Suppressor macrophage treated with lipopolysaccharide for 1 hour (primary cell): ENCODE data around the gene COQ8B.
A peak's percentile ranks its signal among the peaks of the same experiment; 100 is the strongest.
"Not testable (repeated sequence)": the region's sequence is repeated elsewhere in the genome, so short reads cannot be mapped to it uniquely, and the experiment has no call there.

ENCODE experiments used
- DNase-seq, 3 donors: peaks; one replicate each; pipeline ENCODE4 v3.0.0-alpha.2; 2020 to 2022

The COQ8B gene

DNA sequence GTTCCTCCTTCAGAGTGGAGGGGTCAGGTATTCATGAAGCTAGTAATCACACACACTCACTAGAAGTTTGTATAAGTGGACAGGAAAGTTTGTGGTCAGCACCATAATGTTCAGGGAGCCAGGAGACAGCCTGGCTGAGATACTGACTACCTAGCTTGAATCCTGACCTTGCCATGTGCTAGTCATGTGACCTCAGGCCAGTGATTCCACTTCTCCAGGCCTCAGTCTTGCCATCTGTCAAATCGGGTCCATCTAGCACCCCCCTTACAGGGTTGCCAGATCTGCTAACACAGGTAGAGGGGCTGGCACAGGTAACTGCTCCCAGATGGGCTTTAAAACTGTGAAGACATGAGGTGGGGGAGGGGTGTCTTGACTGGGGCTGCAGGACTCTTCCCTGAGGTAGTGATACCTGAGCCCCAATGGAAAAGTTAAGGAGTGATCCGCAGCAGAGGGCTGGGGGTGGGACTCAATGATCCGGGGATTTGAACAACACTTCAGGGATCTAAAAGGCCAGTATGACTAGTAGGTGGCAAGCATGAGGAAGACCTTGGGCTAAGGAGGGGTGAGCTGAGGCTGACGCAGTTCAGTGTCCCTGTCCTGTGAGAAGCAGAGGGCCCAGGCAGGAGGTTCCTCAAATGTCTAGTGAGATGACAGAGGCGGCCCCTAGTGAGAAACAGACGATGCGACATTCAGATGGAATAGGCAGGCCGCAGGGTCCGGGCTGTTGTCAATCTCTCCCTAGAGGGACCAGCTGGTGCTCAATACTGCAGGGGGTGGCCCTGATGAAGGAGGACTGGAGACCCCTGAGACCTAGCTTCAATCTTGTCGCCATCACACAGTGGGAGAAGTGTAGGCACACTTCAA, 25.1 kb upstream of the COQ8B start:
- DNase-seq: peak in 2 of 3 donors; percentile 51 to 57

DNA sequence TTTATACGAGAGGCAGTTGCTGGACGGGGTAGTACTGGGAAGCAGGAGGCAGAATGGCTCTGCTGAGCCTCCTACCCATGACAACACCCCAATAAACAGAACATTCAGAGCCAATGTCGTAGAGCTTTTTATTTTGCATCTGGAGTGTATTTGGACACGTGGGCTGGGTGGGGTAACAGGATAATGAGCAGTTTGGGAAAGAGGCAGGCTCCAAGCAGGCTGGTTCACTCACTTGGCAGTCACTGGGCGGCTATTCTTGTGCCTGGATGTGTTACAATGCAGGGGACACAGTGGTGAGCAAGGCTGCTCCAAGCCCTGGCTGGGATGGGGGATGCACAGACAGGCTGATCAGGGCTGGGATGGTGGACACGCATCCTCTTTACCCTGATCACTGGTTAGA, 24.1 kb upstream of the COQ8B start:
- DNase-seq: no peak

DNA sequence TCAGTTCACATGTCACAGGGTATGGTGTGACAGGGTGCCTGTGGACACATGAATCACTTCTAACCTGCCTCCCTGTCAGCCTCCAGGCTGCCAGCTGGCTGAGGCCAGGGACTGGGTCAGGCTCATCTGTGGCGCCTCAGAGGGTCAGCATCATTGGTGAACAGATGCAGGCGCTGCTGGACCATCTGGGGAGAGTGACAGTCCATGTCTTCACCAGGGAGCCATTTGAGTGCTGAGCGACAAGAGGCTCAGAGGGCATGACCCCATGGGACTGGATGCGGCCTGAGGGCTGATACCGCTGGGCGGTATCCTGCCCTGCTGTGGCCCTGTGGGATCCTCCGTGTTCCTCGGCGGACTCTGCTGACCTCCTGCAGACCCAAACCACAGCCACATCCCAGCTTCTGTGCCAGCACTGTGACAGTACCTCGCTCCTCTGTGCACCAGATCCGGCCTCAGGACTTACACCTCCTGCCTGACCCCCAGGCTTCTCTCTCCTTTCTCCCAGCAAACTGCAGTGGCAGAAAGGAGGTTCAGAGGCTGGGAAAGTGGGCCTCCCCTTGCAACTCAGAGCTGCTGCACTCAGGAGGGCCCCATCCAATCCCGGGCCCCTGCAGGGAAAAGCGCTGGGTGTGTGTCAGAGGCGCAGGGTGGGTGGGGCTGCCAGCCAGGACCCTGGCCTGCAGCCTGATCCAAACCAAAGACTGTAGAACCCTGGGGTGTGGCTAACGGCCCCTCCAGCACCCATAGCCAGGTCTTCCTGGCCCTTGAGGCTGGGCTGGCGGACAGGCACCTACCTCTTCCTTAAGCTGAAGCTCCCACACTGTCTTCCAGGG, 23.4 kb upstream of the COQ8B start:
- no peak for DNase-seq

DNA sequence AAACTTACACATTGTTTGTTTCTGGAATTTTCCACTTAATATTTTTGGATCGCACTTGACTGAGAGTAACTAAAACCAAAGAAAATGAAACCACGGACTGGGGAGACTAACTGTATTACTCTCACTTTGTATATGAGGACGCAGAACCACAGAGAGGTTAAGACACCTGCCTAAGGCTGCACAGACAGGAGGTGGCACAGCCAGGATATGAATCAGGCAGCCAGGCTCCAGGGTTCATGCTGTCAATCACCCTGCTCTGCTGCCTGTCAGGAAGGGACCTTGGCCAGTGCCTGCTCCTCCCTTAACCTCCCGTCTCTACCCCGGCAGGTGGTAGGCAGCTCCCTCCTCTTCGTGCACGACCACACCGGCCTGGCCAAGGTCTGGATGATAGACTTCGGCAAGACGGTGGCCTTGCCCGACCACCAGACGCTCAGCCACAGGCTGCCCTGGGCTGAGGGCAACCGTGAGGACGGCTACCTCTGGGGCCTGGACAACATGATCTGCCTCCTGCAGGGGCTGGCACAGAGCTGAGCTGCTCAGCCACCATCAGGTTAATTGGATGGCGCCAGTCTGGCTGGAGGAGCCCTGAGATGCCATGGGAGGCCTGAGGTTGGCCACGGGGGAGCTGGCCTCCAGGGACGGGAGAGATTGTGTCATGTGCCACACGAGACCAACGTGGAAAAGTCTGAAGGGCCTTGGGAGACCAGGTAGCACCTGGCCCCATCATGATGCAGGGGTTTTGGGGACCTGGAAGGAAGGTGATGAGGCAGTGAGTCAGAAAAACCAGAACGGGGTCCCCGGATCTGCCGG, 22.5 kb upstream of the COQ8B start:
- no peak for DNase-seq

GRCh38 chr19:40737102-40737644, 20.5 kb upstream of the COQ8B start:
- DNase-seq: no peak

DNA sequence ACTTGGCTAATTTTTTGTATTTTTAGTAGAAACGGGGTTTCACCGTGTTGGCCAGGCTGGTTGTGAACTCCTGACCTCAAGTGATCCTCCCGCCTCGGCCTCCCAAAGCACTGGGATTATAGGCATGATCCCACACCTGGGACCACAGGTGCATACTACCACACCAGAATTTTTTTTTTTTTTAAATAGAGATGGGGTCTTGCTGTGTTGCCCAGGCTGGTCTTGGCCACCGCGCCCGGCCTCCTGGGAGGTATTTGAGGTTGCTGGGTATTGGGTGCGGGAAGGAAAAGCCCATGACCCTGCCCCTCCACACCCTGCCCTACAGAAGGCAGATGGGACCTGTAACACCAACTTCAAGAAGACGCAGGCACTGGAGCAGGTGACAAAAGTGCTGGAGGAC, 20.0 kb upstream of the COQ8B start:
- DNase-seq: no peak

GRCh38 chr19:40735013-40735771, 18.5 kb upstream of the COQ8B start:
- no peak for DNase-seq

DNA sequence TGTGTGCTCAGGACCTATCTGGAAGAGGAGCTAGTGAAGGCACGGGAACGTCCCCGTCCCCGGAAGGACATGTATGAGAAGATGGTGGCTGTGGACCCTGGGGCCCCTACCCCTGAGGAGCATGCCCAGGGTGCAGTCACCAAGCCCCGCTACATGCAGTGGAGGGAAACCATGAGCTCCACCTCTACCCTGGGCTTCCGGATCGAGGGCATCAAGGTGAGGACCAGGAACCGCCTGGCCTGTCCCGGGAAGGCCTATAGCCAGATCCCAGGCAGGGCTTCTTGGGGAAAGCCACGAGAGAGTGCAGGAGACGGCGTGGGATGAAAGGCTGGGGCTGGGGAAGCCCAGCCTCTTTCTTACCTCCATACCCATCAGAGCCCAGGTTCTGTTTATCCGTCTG, 16.5 kb upstream of the COQ8B start:
- no peak for DNase-seq

DNA sequence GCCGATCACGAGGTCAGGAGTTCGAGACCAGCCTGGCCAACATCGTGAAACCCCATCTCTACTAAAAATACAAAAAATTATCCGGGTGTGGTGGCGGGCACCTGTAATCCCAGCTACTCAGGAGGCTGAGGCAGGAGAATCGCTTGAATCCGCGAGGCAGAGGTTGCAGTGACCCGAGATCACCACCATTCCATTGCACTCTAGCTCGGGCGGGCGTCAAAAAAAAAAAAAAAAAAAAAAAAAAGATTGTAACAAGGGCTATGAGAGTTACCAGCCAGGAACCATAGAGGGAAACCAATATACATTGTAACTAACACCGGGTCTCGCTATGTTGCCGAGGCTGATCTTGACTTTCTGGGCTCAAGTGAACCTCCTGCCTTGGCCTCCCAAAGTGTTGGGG, 15.6 kb upstream of the COQ8B start:
- DNase-seq: not testable (repeated sequence)

DNA sequence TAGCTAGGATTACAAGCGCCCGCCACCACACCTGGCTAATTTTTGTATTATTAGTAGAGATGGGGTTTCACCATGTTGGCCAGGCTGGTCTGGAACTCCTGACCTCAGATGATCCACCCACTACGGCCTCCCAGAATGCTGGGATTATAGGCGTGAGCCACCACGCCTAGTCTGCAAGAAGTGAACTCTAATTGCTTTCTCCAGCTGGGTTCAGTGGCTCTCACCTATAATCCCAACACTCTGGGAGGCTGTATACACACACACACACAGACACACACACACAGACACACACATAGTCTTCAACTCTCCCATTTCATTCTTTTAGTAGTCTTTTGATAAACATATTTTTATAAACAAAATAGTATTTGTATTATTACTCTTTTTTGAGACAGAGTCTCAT, 13.4 kb upstream of the COQ8B start:
- DNase-seq: not testable (repeated sequence)

- no peak for DNase-seq
Measured at GRCh38 chr19:40726279-40726678, 9.6 kb upstream of the COQ8B start.

- no peak for DNase-seq
Measured at GRCh38 chr19:40724855-40725254, 8.2 kb upstream of the COQ8B start.

- DNase-seq: no peak
Measured at GRCh38 chr19:40724315-40724714, 7.6 kb upstream of the COQ8B start.

DNA sequence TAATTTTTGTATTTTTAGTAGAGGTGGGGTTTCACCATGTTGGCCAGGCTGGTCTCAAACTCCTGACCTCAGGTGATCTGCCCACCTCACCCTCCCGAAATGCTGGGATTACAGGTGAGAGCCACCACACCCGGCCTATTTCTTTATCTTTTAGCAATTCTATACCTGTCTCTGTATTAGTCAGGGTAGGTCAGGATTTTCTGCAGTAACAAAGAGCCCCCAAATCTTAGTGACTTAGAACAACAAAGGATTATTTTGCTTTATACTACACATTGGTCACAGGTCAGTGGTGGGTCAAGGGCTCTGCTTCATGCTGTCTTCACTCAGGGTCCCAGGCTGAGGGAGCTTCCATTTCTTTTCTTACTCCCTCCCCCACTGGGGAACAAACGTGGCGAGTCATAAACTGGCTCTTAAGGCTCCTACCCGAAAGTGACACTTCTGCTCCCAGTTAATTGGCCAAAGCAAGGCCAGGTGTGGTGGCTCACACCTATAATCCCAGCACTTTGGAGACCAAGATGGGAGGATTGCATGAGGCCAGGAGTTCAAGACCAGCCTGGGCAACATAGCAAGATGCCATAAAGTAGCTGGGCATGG, 7.1 kb upstream of the COQ8B start:
- DNase-seq: no peak

- peak in 1 of 3 donors; percentile 28 for DNase-seq
Measured at GRCh38 chr19:40721936-40722661, 5.4 kb upstream of the COQ8B start.

DNA sequence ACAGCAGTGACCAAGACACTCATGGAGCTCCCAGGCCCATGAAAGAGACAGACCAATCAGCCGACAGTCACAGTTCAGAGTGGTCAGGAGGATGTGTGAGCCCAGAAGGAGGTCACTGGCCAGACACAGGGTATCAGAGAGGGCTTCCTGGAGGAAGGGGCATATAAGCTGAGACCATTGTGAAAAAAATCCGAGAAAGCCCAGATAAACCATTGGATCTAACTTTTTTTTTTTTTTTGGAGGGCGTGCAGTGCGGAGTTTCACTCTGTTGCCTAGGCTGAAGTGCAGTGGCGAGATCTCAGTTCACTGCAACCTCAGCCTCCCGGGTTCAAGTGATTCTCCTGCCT, 4.4 kb upstream of the COQ8B start:
- no peak for DNase-seq

GRCh38 chr19:40719414-40719894, 2.8 kb upstream of the COQ8B start:
- no peak for DNase-seq

- no peak for DNase-seq
Measured at GRCh38 chr19:40718774-40719391, 2.2 kb upstream of the COQ8B start.

DNA sequence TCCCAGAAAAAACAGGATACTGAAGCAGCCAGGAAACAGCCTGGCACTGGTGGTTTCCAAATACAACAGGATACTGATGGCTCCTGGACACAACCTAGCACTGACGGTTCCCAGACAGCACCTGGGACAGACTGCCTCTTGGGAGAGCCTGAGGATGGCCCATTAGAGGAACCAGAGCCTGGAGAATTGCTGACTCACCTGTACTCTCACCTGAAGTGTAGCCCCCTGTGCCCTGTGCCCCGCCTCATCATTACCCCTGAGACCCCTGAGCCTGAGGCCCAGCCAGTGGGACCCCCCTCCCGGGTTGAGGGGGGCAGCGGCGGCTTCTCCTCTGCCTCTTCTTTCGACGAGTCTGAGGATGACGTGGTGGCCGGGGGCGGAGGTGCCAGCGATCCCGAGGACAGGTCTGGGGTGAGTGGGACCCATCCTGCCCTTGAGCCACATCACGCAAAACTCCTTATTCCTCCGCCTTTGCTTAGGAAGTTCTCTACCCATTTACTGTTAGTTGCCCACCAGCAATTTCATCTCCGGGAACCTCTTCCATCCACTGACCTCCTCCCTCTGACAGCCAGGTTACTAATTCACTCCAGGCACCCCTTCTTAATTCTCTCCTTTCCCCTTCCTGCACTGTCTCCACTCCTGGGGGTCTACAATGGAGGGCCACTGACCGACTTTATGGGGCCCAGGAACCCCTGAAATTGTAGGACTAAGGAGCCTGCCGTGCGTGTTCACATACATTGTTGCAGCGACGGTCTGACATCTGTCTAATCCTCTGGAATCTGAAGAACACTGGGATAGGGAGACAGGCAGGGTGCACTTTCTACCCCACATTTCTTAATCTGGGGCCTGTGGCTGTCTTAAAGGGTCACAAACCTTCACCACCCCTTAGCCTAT, 1.4 kb upstream of the COQ8B start:
- no peak for DNase-seq
